Pons (tissue), 1 donor: ENCODE data around the gene TPSD1.
"Not testable (repeated sequence)": the region's sequence is repeated elsewhere in the genome, so short reads cannot be mapped to it uniquely, and the experiment has no call there.

Source experiments
- DNase-seq: peaks from one replicate; pipeline ENCODE4 v3.0.0-alpha.2; 2016; ENCODE audit warnings: low spot score

TPSD1 gene

DNA sequence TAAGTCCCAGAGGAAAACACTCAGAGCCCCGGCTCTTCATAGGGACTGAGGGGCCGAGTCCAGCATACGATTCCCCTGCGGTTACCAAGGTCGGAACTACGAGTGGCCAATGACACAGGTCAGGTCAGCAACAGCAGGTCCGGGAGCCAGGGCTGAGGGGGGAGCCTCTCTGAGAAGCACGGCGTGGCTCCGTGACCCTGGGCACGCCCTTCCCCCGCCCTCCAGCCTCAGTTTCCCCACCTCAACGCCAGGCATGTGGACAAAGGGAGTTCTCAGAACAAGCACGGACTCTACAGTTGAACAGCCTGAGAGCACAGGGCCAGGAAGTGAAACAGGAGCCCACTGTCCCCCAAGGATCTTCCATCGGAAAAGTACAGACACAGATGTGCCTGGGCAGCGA lies 25.6 kb downstream of the TPSD1 start:
- DNase-seq = no peak

GRCh38 chr16:1282324-1282973 lies 26.6 kb downstream of the TPSD1 start:
- DNase-seq = no peak

DNA sequence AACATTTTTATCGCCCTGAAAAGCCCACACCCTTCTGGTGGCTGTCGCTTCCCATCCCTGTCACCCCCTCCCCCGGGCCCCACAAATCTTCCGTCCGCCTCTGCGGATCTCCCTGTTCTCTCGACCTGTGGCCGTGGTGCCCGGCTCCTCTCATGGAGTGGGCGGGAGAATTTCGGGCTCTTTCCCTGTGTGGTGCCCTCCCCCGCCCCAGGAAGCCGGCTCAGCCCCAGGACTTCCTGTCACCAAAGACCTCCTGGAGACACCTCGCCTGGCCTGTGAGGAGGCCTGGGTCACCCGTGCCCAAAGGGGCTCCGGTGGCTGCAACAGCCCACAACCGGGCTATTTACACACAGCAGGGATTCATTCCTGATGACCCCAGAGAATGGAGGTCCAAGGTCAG lies 27.4 kb downstream of the TPSD1 start:
- no peak for DNase-seq

DNA sequence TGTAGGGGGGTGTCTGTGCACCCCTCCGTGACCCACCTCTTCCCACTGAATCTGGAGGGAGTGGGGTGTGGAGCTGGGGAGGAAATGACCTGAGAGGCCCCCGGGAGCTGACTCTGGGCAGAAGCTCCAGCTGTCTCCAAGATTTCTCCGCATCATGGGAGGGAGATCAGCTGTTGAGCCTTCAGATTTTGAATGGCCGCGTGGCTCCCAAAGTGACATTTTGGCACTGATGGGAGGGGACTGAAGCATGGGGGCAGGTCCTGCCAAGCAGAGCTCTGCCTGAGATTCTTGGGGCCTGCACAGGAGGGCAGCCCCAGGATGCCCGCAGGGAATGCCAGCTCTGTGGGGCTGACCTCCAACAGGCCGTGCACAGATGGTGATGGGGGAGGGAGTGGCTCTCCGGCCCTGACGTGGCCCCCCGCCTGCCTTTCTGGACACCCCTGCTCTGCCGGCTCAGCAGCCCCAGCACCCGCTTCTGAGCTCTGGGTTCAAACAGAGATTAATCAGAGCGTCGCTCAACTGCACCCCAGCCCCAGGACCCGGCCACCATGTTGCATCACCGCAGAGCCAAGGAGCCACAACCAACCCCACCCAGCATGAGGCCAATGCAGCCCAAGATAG lies 28.2 kb downstream of the TPSD1 start:
- DNase-seq = no peak

GRCh38 chr16:1285669-1286512 lies 30.0 kb downstream of the TPSD1 start:
- no peak for DNase-seq

DNA sequence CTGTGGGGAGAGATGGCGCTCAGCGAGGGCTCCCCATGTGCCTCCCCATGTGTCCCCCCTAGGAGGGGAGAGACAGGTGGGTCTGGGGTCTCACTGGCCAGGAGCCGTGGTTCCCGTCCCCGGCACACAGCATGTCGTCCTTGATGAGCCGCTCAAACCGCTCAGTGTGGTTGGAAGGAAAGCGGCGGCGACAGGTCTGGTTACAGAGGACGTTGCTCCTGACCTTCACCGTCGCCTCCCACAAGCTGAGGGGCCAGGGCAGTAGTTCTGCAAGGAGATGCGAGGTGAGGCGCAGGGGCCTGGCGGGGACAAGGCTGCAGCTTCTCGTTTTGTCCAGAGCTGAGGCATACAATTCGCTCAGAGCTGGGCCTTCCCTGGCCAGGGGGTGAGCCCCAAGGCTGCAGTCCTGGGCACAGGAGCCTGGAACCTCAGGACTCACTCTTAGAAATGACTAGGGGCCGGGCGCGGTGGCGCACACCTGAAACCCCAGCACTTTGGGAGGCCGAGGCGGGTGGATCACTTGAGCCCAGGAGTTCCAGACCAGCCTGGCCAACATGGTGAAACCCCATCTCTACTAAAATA lies 30.7 kb downstream of the TPSD1 start:
- no peak for DNase-seq

- DNase-seq = no peak
Measured at GRCh38 chr16:1287982-1288670, 32.3 kb downstream of the TPSD1 start.

GRCh38 chr16:1288813-1289476 lies 33.1 kb downstream of the TPSD1 start:
- DNase-seq = no peak

GRCh38 chr16:1289477-1289866 lies 33.6 kb downstream of the TPSD1 start:
- DNase-seq = no peak

DNA sequence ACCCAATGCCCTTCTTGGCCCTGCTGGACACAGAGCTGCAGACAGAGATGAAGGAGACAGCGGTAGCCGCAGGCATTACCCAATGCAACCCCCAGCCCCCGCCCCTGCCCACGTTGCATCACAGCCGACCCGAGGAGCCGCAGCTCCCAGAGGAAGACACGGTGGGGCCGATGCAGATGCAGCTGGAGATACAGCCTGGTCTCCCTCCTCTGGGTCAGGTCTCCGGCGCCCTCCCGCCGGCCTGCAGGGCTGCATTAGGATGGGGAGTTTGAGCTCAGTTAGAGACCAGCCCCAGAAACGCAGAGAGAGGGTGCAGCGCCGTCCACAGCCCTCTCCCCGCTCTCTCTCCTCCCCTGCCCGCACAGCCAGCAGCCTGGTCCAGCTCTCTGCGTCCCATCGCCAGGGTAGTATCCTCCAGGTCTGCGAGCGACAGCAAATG lies 34.2 kb downstream of the TPSD1 start:
- DNase-seq = no peak

GRCh38 chr16:1290860-1291575 lies 35.1 kb downstream of the TPSD1 start:
- DNase-seq = no peak

- DNase-seq = no peak
Measured at GRCh38 chr16:1291576-1291974, 35.7 kb downstream of the TPSD1 start.

DNA sequence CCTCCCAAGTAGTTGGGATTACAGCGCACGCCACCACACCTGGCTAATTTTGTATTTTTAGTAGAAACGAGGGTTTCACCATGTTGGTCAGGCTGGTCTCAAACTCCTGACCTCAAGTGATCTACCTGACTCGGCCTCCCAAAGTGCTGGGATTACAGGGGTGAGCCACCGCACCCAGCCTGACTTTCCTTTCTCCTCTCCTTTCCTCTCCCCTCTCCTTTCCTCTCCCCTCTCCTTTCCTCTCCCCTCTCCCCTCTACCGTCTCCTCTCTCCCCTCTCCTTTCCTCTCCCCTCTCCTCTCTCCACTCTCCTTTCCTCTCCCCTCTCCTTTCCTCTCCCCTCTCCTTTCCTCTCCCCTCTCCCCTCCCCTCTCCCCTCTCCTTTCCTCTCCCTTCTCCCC lies 36.3 kb downstream of the TPSD1 start:
- DNase-seq = not testable (repeated sequence)

GRCh38 chr16:1292808-1293207 lies 36.9 kb downstream of the TPSD1 start:
- DNase-seq = not testable (repeated sequence)

DNA sequence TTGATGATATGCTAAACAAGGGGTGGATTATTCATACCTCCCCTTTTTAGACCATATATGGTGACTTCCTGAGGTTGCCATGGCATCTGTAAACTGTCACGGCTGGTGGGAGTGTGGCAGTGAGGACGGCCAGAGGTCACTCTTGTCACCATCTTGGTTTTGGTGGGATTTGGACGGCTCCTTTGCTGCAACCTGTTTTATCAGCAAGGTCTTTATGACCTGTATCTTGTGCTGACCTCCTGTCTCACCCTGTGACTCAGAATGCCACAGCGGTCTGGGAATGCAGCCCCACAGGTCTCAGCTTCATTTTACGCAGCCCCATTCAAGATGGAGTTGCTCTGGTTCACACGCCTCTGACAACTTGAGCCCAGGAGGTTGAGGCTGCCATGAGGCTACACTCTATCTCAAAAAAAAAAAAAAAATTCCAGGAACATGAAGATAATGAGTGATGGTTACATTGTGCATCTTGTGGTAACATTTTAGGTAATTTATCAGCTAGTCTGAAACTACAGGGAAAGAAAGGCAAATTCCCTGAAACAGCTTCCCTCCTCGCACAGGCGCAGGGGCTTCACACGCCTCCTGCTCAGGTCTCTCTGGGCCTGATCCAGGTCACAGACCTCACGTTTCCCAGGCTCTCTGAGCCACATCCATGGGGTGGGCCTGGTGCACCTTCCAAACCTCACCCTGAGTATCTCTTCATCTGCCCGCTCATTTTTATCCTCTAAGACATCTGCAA lies 38.2 kb downstream of the TPSD1 start:
- no peak for DNase-seq

DNA sequence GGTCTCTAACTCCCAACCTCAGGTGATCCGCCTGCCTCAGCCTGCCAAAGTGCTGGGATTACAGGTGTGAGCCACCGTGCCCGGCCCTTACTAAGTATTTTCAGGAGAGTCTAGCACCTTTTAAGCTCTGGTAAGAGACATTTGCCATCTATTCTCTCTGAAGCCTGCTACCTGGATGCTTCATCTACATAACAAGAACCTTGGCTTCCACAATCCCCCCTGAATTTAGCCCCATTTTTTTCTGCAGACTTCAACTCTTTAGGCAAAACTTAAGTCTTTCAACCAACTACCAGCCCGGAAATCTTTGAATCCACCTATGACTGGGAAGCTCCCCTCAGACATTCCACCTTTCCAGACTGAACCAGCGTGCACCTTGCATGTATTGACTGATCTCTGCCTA lies 39.6 kb downstream of the TPSD1 start:
- no peak for DNase-seq

- DNase-seq = not testable (repeated sequence)
Measured at GRCh38 chr16:1296688-1297017, 40.8 kb downstream of the TPSD1 start.

DNA sequence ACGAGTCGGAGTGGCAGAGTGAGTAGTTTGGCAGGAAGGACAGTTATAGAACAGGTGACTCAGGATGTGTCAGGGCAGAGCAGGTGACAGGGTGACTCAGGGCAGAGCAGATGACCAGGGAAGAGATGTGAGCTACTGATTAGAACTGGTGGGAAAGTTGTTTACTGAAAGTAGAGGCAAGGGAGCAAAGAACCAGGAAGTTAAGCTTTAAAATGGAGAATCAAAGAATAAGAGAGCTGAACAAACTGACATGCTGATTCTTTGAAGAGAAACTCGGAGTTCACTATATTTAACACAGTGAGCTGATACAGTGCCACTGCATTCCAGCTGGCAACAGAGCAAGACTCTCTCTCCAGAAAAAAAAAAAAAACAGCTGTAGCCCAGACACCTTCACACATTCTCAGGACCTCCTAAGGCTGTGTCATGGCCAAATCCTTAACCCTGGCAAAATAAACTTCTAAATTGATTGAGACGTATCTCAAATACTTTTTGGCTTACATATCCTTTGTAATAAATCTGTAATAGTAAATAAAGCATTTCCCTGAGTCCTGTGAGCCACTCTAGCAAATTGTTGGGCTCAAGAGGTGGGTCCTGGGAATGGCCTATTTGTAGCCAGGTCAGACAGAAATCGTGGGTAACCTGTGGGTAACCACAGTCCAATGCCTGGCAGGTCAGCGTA lies 41.3 kb downstream of the TPSD1 start:
- DNase-seq = no peak

- DNase-seq = no peak
Measured at GRCh38 chr16:1298406-1298805, 42.5 kb downstream of the TPSD1 start.
